Measurements from ENCODE around the gene TREH. TPM values are rescaled to one million over a fixed set of nuclear protein-coding genes. Genes with fewer than 3 reads are reported as not detected.
"Not testable (repeated sequence)": the region's sequence is repeated elsewhere in the genome, so short reads cannot be mapped to it uniquely, and the experiment has no call there.

Gene TREH
- total RNA-seq, 2 donors from 2014 or later, result not detected

GRCh38 chr11:118689852-118690552 is 10.6 kb upstream of the TREH start:
- Histone ChIP-seq H3K4me3 (peak overlapping the region; percentile 20 to 49), H3K27me3 (no peaks in the 10 kb centered on the region), H3K9me3 (no peaks in the 10 kb centered on the region), H3K27ac (peak overlapping the region; percentile 71 to 84), H3K4me1 (peaks cover 0 to 8% of the 10 kb centered on the region in 2 donors), H3K36me3 (no peaks in the 10 kb centered on the region)
- peak; percentile 83 to 91 for TF ChIP-seq CTCF (IDR thresholded peaks at IDR 0.05)
- DNase-seq (ENCODE audit: low spot score), result peak; percentile 81

- peaks cover 0 to 8% of the 10 kb centered on the region in 2 donors for H3K4me1 ChIP-seq
- TF ChIP-seq CTCF (IDR thresholded peaks at IDR 0.05), result no peak
- DNase-seq (ENCODE audit: low spot score), result no peak
- no peaks in the 10 kb centered on the region for H3K36me3 ChIP-seq
- no peaks in the 10 kb centered on the region for H3K27me3 ChIP-seq
- peak overlapping the region in 1 of 2 donors; percentile 49 for H3K4me3 ChIP-seq
- H3K27ac ChIP-seq, result peak overlapping the region; percentile 71 to 84
- H3K9me3 ChIP-seq, result no peaks in the 10 kb centered on the region
Measured at GRCh38 chr11:118689503-118689851, 10.0 kb upstream of the TREH start.

GRCh38 chr11:118688851-118689502 is 9.5 kb upstream of the TREH start:
- TF ChIP-seq CTCF (IDR thresholded peaks at IDR 0.05), result no peak
- H3K9me3 ChIP-seq, result no peaks in the 10 kb centered on the region
- no peak overlapping the region for H3K27ac ChIP-seq
- no peak for DNase-seq (ENCODE audit: low spot score)
- peaks cover 0 to 8% of the 10 kb centered on the region in 2 donors for H3K4me1 ChIP-seq
- H3K27me3 ChIP-seq, result no peaks in the 10 kb centered on the region
- no peaks in the 10 kb centered on the region for H3K36me3 ChIP-seq
- peak overlapping the region in 1 of 2 donors; percentile 49 for H3K4me3 ChIP-seq

- H3K9me3 ChIP-seq; DNase-seq (ENCODE audit: low spot score); H3K4me1 ChIP-seq; H3K4me3 ChIP-seq; H3K27ac ChIP-seq; H3K27me3 ChIP-seq; H3K36me3 ChIP-seq: not testable (repeated sequence)
Measured at GRCh38 chr11:118688339-118688738, 8.9 kb upstream of the TREH start.

GRCh38 chr11:118687906-118688305 is 8.5 kb upstream of the TREH start:
- Histone ChIP-seq H3K27me3 (no peaks in the 10 kb centered on the region), H3K4me1 (peaks cover 0 to 8% of the 10 kb centered on the region in 2 donors), H3K9me3 (no peaks in the 10 kb centered on the region), H3K36me3 (no peaks in the 10 kb centered on the region), H3K27ac (no peak overlapping the region), H3K4me3 (no peak overlapping the region)
- no peak for TF ChIP-seq CTCF (IDR thresholded peaks at IDR 0.05)
- no peak for DNase-seq (ENCODE audit: low spot score)

- Histone ChIP-seq H3K4me1 (peaks cover 0 to under 1% of the 10 kb centered on the region in 2 donors), H3K36me3 (no peaks in the 10 kb centered on the region), H3K27me3 (no peaks in the 10 kb centered on the region), H3K27ac (no peak overlapping the region), H3K9me3 (no peaks in the 10 kb centered on the region), H3K4me3 (no peak overlapping the region)
- TF ChIP-seq CTCF (IDR thresholded peaks at IDR 0.05), result no peak
- DNase-seq (ENCODE audit: low spot score), result no peak
Measured at GRCh38 chr11:118684187-118684586, 4.7 kb upstream of the TREH start.

GRCh38 chr11:118682939-118683338 is 3.5 kb upstream of the TREH start:
- H3K4me3 ChIP-seq; DNase-seq (ENCODE audit: low spot score); H3K9me3 ChIP-seq; H3K4me1 ChIP-seq; H3K27me3 ChIP-seq; H3K36me3 ChIP-seq; H3K27ac ChIP-seq: not testable (repeated sequence)

Measured in right atrium auricular region (tissue), 2 donors.